HG03520 (cell line): ENCODE data around the gene TLK2.
"Not testable (repeated sequence)": the region's sequence is repeated elsewhere in the genome, so short reads cannot be mapped to it uniquely, and the experiment has no call there.

Source experiments
- ATAC-seq: cut with Tn5 transposase; IDR thresholded peaks from one replicate; pipeline ENCODE4 v1.9.1; 2021; ENCODE audit warnings: mild to moderate bottlenecking, moderate library complexity; ENCODE audit not compliant: unreplicated experiment

Gene TLK2

DNA sequence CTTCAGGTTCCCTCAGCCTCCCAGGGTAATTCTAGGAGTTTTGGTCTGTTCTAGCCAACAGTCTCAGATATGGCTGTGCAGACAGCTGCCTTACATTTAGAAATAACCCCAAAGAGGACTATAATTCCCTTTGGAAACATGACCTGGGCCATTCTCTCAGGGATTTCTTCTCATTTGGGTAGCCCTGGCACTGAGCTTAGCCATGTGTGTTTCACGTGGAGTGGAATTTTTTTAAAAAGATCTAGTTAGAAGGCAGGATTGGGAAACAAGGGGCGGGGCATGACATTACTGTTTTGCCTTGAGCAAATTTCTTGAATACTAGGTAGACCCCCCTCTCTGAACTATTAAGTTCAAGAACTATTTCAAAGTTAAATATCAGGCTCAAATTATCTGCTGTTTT, 119.3 kb downstream of the TLK2 start:
- ATAC-seq = no peak

DNA sequence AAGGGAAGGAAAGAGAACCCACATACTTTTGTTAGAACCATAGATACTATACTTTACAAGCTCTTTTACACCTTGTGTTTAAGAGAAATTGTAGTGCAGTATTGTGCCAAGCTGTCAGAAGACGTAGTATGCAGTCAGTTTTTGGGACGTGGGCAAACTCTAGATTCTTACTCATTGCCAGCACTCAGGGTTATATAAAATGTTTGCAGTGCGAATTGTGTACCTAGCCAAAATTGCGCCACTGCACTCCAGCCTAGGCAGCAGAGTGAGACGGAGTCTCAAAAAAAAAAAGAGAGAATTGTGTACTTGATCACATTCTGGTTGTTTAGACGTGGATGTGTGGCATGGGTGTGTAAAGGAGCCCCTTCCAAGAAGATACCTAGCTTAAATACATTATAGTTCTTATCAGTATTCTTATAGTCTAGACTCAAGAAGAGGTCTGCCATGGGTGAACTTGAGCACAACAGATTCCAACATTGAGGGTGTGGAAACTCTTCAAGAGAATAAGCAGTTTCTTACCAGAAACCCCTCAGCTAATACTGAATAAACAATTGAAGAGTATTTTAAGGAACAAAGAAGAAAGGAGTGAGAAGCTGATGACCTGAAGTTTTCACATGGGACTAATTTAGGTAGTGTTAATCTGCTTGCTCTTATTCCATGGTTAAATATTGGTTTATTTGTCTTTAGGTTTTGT, 121.5 kb downstream of the TLK2 start:
- no peak for ATAC-seq

DNA sequence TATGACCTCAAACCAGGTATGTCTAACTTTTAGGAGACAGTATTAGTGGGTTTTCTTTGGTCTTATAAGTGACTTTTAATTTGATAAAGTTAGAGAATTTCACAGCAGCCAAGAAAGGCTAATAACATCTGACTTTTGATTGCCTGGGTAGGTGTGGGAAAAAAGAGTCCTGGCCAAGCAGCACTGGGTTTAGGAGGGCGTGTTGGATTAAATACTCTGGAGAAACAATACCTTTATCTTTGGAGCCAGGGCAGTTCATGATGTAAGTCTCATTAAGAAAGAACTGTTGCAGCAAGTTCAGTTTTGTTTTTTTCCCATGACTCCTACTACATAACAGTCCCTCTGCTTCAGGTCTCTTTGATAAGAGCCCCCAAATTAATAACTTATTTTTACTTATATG, 122.2 kb downstream of the TLK2 start:
- ATAC-seq = no peak

DNA sequence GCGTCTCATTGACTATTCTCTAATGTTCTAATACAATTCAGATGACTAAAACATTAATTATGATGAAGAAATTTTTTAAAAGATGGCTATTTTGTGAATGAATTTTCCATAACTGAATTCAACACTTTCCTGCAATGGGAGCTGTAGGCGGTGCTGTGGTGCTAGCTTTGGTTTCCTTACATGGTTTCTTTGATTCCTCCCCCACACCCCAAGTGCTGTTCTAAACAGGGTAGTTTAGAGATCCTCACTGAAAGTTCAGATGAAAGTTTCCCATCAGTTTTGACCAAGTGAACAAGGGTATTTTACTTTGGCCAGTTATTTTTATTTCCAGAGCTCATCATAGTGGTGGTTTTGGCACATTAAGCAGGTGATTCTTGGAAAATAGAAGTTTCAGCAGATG, 122.8 kb downstream of the TLK2 start:
- no peak for ATAC-seq

DNA sequence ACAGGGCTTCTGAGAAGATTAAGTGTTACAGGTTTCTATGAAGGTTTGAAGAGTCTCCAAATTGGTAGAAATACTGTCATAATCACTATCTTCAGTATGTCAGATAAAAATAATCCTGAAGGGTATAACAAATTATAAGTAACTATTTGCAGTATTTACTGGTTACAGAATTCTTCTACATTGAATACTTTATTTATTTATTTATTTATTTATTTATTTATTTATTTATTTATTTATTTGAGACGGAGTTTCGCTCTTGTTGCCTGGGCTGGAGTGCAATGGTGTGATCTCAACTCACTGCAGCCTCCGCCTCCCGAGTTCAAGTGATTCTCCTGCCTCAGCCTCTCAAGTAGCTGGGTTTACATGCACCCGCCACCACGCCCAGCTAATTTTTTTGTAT, 125.2 kb downstream of the TLK2 start:
- not testable (repeated sequence) for ATAC-seq

DNA sequence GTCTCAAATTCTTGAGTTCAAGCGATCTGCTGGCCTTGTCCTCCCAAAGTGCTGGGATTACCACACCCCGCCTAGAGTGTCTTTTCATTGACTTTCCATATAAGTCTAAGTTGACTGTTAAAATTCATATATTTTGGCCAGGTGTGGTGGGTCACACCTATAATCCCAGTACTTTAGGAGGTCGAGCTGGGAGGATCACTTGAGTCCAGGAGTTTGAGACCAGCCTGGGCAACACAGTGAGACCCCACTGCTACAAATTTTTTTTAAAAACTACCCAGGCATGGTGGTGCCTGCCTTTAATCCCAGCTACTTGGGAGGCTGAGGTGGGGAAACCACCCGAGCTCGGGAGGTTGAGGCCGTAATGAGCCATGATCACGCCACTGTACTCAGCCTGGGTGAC, 127.0 kb downstream of the TLK2 start:
- no peak for ATAC-seq

DNA sequence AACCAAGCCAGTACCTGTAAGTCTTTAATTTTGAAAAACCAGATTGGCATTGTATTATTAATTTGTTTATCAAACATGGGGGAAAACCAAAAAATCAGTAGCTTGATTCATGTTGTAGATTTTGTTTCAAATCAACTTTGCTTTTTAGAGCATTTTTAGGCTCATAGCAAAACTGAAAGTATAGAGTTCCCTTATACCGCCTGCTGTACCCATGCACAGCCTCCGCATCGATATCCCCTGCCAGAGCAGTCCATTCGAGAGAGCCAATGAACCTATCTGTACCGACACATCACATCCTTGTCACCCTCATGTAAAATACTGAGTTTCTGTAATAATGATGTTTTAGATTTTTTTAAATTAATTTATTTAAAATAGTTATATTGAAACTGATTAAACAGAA, 132.7 kb downstream of the TLK2 start:
- peak; percentile 71 for ATAC-seq

DNA sequence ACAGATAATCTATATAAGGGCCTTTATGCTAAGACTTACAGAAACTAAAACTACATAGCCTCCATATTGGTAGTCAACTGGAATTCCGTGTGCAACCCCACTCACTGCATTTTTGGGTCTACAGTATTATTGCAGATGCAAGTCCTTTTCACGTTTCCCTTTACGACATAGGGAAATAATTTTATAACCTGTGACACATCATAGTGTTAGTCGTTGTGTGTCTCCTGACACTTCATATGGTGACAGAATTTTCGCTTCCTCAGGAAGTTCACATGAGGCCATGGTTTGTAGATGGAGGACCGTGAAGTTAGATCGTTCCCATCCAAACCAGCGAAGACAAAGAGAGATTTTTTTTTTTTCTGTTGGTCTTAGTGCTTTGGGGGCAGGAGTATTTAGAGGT, 133.1 kb downstream of the TLK2 start:
- ATAC-seq = no peak

DNA sequence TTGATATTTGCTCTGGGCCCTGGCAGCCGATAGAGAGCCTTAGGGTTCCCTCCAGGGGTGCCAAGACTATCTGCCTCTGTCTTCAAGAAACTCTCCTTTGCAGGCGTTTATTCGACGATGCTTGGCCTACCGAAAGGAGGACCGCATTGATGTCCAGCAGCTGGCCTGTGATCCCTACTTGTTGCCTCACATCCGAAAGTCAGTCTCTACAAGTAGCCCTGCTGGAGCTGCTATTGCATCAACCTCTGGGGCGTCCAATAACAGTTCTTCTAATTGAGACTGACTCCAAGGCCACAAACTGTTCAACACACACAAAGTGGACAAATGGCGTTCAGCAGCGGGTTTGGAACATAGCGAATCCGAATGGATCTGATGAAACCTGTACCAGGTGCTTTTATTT, 133.7 kb downstream of the TLK2 start:
- not testable (repeated sequence) for ATAC-seq

DNA sequence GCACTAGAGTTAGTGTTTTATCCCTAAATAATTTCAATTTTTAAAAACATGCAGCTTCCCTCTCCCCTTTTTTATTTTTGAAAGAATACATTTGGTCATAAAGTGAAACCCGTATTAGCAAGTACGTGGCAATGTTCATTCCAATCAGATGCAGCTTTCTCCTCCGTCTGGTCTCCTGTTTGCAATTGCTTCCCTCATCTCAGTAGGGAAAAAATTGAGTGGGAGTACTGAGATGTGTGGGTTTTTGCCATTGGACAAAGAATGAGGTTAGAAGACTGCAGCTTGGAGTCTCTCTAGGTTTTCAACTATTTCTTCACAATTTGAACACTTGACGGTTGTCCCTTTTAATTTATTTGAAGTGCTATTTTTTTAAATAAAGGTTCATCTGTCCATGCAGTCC, 134.5 kb downstream of the TLK2 start:
- ATAC-seq = not testable (repeated sequence)

DNA sequence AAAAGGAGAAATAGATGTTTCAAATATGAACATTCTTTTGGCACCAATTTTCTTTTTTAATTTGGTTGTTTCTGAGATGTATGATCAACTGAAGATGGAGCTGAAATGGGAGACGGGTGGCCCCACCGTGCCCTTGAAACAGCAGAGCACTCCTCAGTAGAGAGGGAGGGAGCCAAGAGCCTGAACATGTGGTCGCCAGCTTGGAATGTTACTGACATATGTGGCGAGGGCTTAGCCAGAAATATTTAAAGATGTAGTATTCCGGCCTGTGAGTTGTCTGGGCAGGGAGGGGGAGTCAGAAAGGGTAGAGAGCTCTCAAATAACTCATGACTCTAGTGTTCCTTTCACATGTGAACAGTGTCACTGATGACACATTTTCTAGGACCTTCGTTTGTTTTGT, 135.5 kb downstream of the TLK2 start:
- no peak for ATAC-seq

DNA sequence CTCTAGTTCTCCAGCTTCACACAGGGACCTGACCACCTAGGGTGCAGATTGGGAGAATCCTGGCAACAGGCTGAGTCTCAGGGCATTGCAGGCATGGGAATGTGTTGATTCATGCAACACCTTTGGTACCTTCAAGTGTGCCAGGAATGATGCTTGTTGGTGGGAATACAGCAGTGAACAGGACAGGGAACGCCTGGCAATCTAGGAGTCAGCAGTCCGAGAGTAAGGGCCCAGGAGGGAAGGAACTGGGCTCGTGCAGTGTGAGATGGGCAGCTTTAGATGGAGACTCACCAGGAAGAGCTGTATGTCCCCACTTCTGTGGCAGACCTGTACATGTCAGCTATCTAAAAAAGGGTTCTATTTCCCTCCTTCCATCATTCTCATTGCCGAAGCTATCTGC, 136.9 kb downstream of the TLK2 start:
- ATAC-seq = no peak

DNA sequence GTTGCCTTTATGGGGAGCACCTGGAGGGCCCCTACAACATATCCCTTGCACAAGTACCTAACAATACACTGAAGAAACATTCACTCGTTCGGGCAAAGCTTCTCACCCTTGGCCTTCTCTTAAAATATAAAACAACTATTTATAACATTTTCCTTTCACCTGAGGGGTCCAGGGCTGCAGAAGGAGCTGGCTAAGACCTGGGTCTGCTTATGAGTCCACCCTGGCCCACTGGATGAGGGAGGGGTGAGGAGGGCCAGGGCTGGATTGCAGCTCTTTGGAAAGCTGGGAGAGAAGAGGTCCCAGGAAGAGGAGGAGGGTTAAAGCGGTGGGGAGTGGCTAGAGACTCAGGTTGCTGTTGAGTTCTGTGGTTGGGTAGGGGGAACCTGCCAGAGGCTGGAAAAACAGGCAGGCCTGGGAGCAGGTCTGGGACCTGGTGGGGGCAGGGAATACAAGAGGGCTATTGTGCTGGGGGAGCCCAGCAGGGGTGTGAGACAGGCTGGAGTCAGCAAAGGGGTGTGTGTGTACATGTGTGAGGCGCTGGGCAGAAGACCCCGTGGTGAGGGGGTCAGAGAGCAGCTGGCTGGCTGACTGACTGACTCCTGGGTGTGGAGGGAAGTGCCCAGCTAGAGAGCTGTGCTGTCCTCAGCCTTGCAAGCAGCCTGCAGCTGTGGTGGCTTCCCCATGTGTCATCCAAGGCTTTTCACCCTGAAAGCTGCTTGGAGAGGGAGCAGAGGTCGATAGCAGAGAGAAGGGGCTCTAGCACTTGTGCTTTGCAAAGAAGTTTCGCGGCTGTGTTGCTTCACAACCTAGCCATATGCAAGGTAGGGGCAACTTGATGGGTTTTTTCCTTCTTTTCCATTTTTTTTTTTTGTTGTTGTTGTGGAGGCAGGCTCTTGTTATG, 138.6 kb downstream of the TLK2 start:
- no peak for ATAC-seq

DNA sequence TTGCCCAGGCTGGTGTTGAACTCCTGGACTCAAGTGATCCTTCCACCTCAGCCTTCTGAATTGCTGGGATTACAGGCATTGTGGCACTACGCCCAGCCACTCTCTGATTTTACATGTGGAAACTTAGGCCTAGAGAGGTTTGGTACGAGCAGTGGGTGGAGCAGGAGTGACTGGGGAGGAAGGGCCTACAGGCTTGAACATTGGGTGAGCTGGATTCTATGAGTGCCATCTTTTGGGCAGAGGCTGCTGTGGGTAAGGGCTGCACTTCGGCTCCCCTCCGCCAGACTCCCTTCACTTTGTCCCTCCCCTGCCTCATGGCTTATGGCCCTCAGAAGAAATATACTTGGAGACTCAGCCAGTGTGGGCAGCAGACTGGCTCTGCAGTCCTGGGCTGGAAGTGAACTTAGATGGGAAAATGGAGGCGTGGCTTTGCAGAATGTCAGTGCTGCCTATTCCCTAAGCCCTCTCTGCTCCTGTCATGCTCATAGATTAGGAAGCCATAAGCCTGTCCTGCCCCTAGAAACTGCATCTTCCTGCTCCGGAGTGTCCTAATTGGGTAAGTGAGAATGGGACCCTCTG, 139.4 kb downstream of the TLK2 start:
- no peak for ATAC-seq

DNA sequence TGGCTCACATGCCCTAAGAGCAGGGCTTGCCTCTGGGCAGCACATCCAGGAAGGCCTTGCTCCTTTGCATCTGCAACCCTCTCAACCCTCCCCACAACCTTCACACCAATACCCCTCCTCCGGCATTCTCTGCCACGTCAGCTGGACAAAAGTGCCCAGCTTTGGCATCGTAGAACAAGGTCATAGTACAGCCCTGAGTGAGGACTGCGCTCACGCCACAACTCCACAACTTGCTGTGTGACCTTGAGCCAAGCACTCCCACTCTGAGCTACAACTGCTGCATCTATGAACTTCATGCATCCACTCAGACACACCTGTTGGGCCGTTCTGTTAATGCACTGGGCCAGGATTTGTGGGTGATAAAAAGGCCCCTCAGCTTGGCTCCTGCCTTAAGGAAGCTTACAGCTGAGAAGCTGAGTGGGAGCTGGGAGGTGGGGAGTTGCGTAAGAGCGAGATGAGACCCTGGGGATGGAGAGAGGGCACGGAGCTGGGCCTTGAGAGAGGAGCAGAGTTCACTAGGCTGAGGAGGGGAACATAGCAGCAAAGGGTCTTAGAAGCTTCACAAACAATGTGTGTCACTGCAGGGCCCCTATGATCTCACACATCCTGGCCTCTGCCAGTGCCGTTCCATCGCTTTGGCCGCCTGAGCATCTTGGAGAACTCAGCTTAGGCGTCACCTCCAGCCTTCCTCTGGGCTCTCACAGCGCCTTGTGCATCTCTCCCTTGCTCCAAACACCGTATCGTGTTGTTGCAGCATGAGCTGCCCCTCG, 140.2 kb downstream of the TLK2 start:
- no peak for ATAC-seq

DNA sequence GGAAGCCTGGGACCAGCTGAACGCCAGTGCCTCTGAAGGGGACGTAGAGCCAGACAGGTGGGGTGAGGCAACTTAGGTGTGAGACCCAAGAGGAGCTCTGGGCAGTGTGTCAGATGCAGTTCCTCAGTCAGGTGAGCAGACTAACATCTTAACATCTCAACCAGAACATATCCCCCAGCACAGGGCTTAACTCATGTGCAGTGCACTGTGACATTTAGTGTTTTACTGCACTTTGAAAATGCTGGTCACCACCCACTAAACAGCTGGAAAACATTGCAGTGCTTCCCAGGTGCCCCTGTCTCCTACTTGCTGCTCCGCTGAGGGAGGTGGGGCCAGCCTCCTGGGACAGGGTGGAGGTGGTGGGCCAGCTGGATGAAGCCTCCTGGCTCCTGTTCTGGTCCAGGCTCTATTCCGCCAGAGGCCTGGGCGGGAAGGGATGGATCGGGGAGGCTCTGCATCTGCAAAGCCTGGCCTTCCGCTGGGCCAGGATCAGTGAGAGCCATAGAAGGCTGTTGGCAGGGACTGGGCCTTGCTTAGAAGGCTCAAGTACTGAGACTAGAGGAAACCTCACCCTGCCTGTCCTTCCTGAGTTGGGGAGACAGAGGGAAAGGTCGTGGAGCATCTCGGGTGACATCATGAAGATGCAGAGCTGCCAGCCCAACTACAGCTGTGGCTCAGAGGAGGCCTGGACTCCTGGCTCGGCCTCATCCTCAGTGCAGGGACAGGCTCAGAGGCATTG, 141.0 kb downstream of the TLK2 start:
- ATAC-seq = no peak

DNA sequence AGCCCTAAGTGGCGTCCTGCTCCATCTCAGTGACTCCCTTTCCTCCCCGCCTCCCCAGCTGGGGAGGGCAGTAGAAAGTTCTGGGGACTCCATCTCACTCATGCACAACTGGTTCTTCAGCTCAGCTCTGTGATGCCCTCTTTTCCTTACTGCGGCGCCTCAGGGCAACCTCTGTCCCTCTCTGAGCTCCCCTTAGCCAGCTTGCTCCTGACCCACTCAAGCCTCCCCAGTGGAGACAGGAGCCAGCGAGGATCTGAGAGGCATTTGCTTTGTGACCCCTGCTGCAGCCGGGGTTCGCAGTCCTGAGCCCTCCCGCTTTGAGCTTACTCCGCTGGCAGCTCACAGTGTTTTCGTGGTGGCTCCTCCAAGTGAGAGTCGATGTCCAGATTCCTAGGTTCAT, 142.6 kb downstream of the TLK2 start:
- ATAC-seq = no peak

DNA sequence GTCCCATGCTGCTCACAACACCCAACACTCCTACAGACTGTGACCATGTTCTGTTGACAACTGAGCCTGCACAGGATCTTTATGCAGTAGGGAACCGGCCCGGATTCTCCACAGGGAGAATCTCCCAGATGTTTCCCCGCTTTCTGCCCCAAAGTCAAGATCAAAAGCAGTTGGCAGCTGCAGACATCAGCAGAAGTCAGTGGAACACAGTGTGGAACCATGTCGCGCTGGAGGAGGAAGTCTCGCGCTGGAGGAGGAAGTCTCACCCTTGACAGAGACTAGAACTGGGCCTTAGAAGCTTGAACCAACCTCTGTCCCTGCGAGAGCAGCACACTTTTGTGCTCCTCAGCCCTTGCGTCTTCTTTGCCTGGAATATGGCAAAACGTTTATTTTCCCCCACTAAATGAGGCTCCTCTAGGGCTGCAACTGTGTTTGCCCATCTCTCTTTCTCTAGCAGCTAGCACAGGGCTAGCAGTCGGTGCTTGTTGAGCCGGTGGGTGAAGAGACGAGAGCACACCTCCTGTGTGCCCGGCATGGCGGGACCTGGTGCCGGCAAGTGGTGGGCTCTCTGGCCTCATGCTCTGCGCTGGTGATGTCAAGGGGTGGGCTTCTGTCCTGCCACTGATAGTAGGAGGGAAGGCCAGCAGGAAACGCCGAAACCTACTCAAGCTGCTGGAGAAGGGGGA, 146.7 kb downstream of the TLK2 start:
- ATAC-seq = no peak

DNA sequence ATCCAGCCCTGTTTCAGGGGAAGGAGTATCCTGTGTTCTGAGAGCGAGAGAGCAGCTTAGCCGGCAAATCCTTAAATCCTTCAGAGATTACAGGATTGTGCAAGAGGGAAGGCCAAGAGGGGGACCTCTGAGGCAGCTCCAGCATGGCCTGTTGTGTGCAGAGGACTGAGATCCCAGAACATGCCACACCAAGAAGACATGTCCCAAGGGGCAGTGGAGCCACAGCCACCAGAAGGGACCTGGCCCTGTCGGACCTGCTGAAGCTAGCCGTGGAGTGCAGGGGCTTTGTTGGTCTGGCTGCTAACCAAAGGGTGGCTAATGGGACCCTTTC, 147.2 kb downstream of the TLK2 start:
- no peak for ATAC-seq

DNA sequence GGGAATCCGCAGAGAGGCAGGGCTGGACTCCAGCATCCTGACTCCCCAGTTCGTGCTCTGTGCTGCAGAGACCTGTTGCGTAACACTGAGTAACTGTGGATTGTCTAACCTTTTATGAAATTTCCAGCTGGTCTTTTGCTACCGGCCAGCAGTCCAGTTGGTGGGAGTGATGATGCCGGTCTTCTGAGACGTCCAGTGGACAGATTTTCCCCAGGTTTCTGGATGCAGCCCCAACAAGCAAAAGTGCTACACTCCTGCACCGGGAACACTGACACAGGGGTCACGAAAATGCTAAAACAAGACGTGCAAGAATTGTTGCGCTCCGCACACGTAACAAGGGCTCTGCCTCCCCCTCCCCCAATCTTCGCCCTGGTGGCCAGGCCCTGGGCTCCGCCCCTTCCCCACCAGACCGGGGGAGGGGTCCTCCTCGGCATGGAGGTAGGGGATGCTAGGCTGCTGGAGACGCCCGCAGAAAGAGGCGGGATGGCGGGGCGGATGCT, 148.1 kb downstream of the TLK2 start:
- ATAC-seq = no peak
